HT1080 (cell line): ENCODE results near the gene GRAP. TPM values are rescaled to one million over a fixed set of nuclear protein-coding genes. Genes with fewer than 3 reads are reported as not detected.
A peak's percentile ranks its signal among the peaks of the same experiment; 100 is the strongest.

Experiments used
- DNase-seq: peaks from one replicate; pipeline ENCODE4 v3.0.0-alpha.2; 2015; ENCODE audit warnings: low read depth
- small RNA-seq: library from RNA; depleted of rRNA; stranded (forward); fragments of <200 nt; gene quantifications from one replicate; pipeline ENCODE3, GENCODE V24; 2014
- total RNA-seq: library from RNA; depleted of rRNA; stranded (reverse); fragments of >200 nt; shearing (Covaris generic); gene quantifications from 2 replicates; pipeline ENCODE4 v1.2.3, GENCODE V29; 2014; rRNA removed

GRAP gene
- total RNA-seq, 1 experiment from 2014 or later = 0.11 TPM

GRCh38 chr17:18986541-18987229 is 60.1 kb downstream of the GRAP start:
- no peak for DNase-seq

- DNase-seq = no peak
Observed at GRCh38 chr17:18985475-18985874, 61.3 kb downstream of the GRAP start.

GRCh38 chr17:18984273-18985114 is 62.3 kb downstream of the GRAP start:
- no peak for DNase-seq

GRCh38 chr17:18981642-18982424 is 64.9 kb downstream of the GRAP start:
- peak; percentile 69 for DNase-seq

DNA sequence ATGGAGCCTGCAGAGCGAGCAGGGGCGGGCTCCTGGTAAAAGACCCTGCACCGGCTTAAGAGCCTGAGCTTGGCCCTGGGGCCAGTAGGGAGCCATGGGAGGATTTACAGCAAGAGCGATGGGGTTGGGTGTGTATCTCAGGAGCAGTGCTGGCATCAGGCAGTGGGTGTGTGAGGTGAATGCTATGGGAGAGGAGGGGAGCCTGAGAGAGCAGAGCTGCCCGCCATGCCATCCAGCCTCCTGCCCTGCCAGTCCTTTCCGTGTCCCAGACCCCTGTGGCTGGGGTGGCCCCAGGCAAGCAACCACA is 65.5 kb downstream of the GRAP start:
- no peak for DNase-seq

DNA sequence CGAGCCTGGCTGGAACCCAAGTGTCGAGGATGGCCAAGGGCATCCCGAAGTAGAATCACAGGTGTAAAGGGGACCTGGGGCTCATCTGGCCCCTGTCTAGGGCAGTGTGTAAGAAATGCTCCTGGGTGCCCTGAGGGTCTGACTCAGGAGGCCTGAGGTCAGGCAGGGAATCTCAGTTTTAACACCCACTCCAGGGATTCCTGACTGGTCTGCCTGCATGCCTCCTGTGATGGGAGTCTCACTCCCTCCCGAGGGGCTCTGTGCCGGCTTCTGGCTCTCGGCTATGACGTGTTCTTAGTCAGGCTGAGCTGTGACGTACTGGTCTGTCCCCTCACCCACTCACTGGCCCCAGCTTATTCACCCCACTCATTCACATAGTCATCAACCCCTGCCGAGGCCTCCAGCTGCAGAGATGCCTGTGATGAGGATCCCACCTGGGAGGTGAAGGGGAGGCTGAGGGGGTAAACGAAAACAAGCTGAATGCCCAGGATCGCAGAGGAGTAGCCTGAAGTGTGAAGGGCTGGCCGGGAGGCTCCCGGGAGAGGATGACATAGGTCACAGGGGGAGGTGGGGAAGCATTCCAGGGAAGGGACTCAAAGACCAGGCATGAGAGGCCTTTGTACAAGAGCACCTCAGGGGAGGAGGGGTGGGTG is 65.9 kb downstream of the GRAP start:
- DNase-seq = no peak

GRCh38 chr17:18978655-18979054 is 68.1 kb downstream of the GRAP start:
- DNase-seq = no peak

DNA sequence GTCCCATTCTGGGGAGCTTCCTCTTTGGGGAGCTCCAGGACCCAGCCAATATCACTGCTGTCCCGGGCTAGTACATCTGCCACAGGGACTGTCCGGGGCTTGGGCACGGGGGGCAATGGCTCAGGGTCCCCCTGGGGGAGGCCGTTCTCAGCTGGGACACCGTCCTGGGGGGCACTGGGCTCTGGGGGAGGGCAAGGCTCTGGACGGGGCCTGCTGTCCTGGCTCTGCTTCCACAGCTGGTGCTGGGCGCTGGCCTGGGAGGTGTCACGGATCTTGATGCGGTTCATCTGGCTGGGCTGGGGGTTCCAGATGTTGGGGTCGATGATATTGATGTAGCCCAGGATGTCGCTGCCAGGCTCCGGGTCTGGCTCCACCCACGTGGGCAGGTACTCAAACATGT is 68.7 kb downstream of the GRAP start:
- DNase-seq = no peak

GRCh38 chr17:18977646-18978045 is 69.1 kb downstream of the GRAP start:
- no peak for DNase-seq

GRCh38 chr17:18977021-18977420 is 69.7 kb downstream of the GRAP start:
- DNase-seq = no peak

GRCh38 chr17:18976201-18976600 is 70.6 kb downstream of the GRAP start:
- DNase-seq = no peak

- DNase-seq = no peak
Observed at GRCh38 chr17:18975597-18975996, 71.2 kb downstream of the GRAP start.

DNA sequence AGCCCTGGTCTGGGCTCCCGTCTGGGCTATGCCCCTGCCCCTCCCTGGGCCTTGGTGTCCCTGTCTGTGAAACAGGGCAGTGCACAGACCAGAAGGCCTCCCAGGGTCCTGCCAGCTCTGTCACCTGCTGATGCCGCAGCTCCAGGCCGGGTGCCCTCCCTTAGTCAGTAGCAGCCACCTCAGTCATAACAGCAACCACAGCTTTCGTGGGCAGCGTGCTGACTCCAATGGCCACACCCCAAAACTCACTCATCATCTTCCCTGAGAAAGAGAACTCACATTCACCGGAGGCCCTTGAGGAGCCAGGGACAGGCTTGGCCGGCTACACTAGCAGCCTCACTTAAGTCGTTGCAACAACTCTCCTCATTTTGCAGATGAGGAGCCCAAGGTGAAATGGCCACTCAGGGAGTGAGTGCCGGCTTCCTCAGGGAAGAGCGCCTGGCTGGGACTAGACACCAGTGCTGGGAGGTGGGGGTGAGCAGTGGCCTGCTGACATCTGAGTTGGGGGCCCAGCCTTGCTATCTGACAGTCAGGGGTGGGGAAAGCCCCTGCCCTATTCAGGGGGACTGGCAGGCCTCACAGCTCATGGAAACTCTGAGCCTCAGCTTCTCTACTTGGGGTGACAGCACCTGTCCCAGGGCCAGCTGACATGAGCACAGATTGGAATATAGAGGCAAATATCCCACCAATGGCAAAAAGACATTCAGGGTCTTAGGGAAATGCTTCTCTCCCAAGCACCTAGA is 72.2 kb downstream of the GRAP start:
- no peak for DNase-seq

DNA sequence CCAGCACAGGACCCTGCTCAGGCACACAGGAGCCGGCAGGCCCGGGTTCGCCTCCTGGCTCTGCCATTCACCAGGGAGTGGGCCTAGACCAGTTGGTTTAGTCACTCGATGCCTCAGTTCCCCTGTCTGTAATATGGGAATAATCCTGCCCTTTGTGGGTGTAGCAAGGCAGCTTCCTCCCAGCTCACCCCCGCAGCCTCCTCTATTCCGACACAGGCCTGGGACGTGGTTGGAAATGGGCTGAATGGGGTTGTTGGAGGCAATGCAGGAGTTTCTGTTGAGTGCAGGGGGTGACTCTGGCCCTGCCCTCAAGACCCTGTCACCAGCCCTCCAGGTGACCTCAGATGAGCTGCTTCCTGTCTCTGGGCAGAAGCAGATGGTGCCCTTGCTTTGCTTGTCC is 75.0 kb downstream of the GRAP start:
- no peak for DNase-seq

Small RNA genes lying within 50 kb of the gene (small RNA-seq; reads per million reads assigned to genes)
- gene AC090286.3 = not detected

Other genes with a start within 250 kb of the GRAP start
- 34.4 and 49.2 TPM in 2 replicates for gene PRPSAP2, start 188.8 kb downstream of the GRAP start, total RNA-seq
- not detected in 2 replicates for gene SLC5A10, start 94.8 kb downstream of the GRAP start, total RNA-seq
- gene FAM83G, start 42.2 kb downstream of the GRAP start, total RNA-seq = 20.2 and 21.0 TPM in 2 replicates
- gene GRAPL, start 80.6 kb upstream of the GRAP start, total RNA-seq = not detected in 2 replicates
- gene EPN2, start 190.4 kb upstream of the GRAP start, total RNA-seq = 13.5 and 15.8 TPM in 2 replicates